ENCODE measurements around the gene KCNMA1. TPM values are rescaled to one million over a fixed set of nuclear protein-coding genes. Genes with fewer than 3 reads are reported as not detected.
"Not testable (repeated sequence)": the region's sequence is repeated elsewhere in the genome, so short reads cannot be mapped to it uniquely, and the experiment has no call there.

Gene KCNMA1
- total and polyA plus RNA-seq, 5 experiments from 2014 or later = not detected

GRCh38 chr10:77673515-77674140 is 36.0 kb upstream of the KCNMA1 start:
- H3K9me3 Mint-ChIP-seq = no peaks in the 10 kb centered on the region
- no peak overlapping the region for H3K4me3 Mint-ChIP-seq
- DNase-seq = no peak
- no peaks in the 10 kb centered on the region for H3K36me3 Mint-ChIP-seq
- peaks cover 20 to 61% (median 26%) of the 10 kb centered on the region in 5 donors for H3K27me3 Mint-ChIP-seq
- H3K27ac Mint-ChIP-seq = no peak overlapping the region
- POLR2A ChIA-PET = no interaction called here
- no peak for ATAC-seq
- peaks cover 0 to 5% (median 2%) of the 10 kb centered on the region in 4 donors for H3K4me1 Mint-ChIP-seq

- Mint-ChIP-seq H3K27ac (no peak overlapping the region), H3K4me1 (peaks cover 0 to 5% (median 2%) of the 10 kb centered on the region in 4 donors), H3K27me3 (peaks cover 21 to 59% (median 28%) of the 10 kb centered on the region in 5 donors), H3K36me3 (no peaks in the 10 kb centered on the region), H3K9me3 (no peaks in the 10 kb centered on the region), H3K4me3 (no peak overlapping the region)
- POLR2A ChIA-PET = no interaction called here
- no peak for DNase-seq
- ATAC-seq = no peak
These were observed 35.5 kb upstream of the KCNMA1 start for GRCh38 chr10:77673101-77673500.

GRCh38 chr10:77671594-77672252 is 34.1 kb upstream of the KCNMA1 start:
- H3K27me3 Mint-ChIP-seq = peaks cover 21 to 53% (median 37%) of the 10 kb centered on the region in 5 donors
- POLR2A ChIA-PET = no interaction called here

DNA sequence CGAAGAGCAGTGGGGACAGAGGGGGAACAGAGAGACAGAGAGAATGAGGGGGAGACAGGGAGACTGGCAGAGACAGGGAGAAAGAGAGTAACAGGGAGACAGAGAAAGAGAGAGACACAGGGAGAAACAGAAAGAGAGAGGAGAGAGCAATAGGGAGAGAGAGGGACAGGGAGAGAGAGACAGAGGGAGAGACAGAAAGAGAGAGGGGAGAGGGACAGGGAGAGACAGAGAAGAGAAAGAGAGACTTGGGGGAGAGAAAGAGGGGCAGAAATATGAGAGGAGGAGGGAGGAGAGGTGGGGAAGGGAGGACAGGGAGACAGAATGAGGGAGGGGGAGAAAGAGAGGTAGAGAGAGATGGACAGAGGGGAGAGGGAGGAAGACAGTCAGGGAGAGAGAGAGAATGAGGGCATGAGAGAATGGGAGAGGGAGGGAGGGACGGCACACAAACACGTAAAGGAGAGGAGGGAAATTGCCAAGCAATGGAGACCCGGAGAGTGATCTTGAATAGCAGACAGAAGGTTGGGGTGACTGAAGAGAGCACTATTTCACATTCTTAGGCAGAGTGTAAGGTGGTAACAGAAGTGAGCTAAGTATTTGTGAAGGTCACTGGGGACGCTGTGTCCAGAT is 33.3 kb upstream of the KCNMA1 start:
- no peak overlapping the region for H3K27ac Mint-ChIP-seq
- no peak for ATAC-seq

More at GRCh38 chr10:77671594-77672252, 34.1 kb upstream of the KCNMA1 start:
- ATAC-seq = no peak
- H3K4me1 Mint-ChIP-seq = peaks cover 0 to 5% (median 2%) of the 10 kb centered on the region in 4 donors
- DNase-seq = no peak
- no peak overlapping the region for H3K4me3 Mint-ChIP-seq
- no peaks in the 10 kb centered on the region for H3K9me3 Mint-ChIP-seq
- H3K36me3 Mint-ChIP-seq = no peaks in the 10 kb centered on the region
- H3K27ac Mint-ChIP-seq = no peak overlapping the region

GRCh38 chr10:77669892-77670291 is 32.3 kb upstream of the KCNMA1 start:
- Mint-ChIP-seq H3K9me3 (no peaks in the 10 kb centered on the region), H3K27ac (peak overlapping the region in 1 of 10 donors; percentile 85), H3K36me3 (no peaks in the 10 kb centered on the region), H3K4me3 (no peak overlapping the region), H3K27me3 (peaks cover 24 to 56% (median 42%) of the 10 kb centered on the region in 5 donors), H3K4me1 (peaks cover 0 to 5% (median 2%) of the 10 kb centered on the region in 4 donors)
- ATAC-seq (no peak), DNase-seq (no peak)
- POLR2A ChIA-PET = no interaction called here

More for the DNA sequence above, 33.3 kb upstream of the KCNMA1 start:
- POLR2A ChIA-PET = no interaction called here
- Mint-ChIP-seq H3K4me1 (peaks cover 0 to 5% (median 2%) of the 10 kb centered on the region in 4 donors), H3K36me3 (no peaks in the 10 kb centered on the region), H3K4me3 (no peak overlapping the region), H3K27me3 (peaks cover 21 to 56% (median 41%) of the 10 kb centered on the region in 5 donors), H3K9me3 (no peaks in the 10 kb centered on the region)
- no peak for DNase-seq

DNA sequence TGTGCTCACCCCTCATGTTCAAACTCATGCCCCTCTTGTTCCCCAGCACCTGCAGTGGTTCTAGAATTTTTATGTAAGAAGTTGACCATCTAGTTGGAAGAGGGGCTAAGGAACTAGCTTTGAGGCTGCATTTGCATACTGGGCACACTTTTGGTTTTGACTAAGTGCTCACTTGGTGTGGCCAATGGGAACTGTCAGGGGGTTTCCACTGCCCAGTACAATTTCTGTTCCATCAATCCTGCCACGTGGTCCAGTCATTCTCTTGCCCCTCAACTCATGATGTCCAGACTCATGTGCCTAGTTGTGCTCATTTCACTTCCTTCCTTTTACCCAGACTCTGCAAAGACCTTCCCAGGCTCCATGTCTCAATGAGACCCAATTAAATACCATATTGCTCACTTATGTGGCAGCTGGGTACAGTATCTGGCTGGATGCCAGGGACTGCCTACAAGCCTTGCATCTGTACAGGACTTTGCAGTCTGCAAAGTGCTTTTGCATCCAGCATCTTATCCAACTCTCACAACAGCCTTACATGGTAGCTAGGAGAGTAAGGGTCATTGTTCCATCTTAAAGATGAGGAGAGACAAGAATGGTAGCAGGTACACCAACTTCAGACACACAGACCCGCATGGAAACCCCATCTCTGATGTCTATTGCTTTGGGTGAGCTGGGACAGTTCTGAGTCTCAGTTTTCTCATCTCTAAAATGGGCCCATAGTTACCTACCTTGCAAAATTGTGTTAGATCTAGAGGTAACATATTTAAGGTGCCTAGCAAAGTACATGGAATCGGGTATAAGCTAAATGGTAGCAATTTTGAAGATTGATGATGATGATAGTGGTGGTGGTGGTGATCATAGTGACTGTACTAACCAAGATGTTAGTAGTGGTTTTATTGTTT is 30.1 kb upstream of the KCNMA1 start:
- no peak overlapping the region for H3K4me3 Mint-ChIP-seq
- ATAC-seq (no peak), DNase-seq (no peak)
- no peaks in the 10 kb centered on the region for H3K36me3 Mint-ChIP-seq
- no peak overlapping the region for H3K27ac Mint-ChIP-seq
- H3K27me3 Mint-ChIP-seq = peaks cover 26 to 60% (median 50%) of the 10 kb centered on the region in 5 donors
- POLR2A ChIA-PET = no interaction called here
- H3K4me1 Mint-ChIP-seq = peaks cover 0 to 3% (median 0%) of the 10 kb centered on the region in 4 donors
- no peaks in the 10 kb centered on the region for H3K9me3 Mint-ChIP-seq

GRCh38 chr10:77666821-77667220 is 29.2 kb upstream of the KCNMA1 start:
- Mint-ChIP-seq H3K27ac (no peak overlapping the region), H3K4me3 (no peak overlapping the region), H3K36me3 (no peaks in the 10 kb centered on the region), H3K27me3 (peaks cover 25 to 58% (median 47%) of the 10 kb centered on the region in 5 donors), H3K9me3 (no peaks in the 10 kb centered on the region), H3K4me1 (peaks cover 0 to 3% (median 0%) of the 10 kb centered on the region in 4 donors)
- no peak for DNase-seq
- POLR2A ChIA-PET = no interaction called here
- no peak for ATAC-seq

- peaks cover 0 to 2% (median 0%) of the 10 kb centered on the region in 3 donors for H3K36me3 Mint-ChIP-seq
These were observed 27.1 kb upstream of the KCNMA1 start for GRCh38 chr10:77664696-77665095.

DNA sequence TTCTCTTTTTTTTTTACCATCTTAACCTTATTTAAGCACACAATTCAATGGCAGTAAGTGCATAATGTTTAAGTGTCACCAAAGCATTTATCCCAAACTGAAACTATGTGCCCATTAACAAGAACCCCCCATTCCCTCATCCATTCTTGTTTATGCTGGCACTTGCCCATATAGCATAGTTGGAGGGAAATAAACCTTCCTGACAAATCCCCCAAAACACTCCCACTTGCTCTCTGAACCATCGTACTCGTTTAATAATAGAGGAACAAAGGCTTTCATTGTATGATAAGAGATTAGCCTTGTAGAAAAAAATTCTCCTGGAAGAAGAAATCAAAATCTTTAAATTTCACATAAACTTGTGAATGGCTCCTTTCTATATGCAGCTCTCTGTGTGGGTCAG is 26.4 kb upstream of the KCNMA1 start:
- no peaks in the 10 kb centered on the region for H3K4me1 Mint-ChIP-seq
- H3K27me3 Mint-ChIP-seq = peaks cover 13 to 40% (median 34%) of the 10 kb centered on the region in 5 donors
- no peak overlapping the region for H3K4me3 Mint-ChIP-seq
- POLR2A ChIA-PET = no interaction called here
- DNase-seq (no peak), ATAC-seq (no peak)
- no peak overlapping the region for H3K27ac Mint-ChIP-seq
- H3K9me3 Mint-ChIP-seq = peaks cover 0 to 10% (median 5%) of the 10 kb centered on the region in 9 donors
- H3K36me3 Mint-ChIP-seq = peaks cover 0 to 9% (median 0%) of the 10 kb centered on the region in 3 donors

More at GRCh38 chr10:77664696-77665095, 27.1 kb upstream of the KCNMA1 start:
- POLR2A ChIA-PET = no interaction called here
- Mint-ChIP-seq H3K4me3 (no peak overlapping the region), H3K27ac (no peak overlapping the region), H3K9me3 (peaks cover 0 to 3% (median 0%) of the 10 kb centered on the region in 9 donors), H3K27me3 (peaks cover 17 to 45% (median 38%) of the 10 kb centered on the region in 5 donors), H3K4me1 (no peaks in the 10 kb centered on the region)
- ATAC-seq (no peak), DNase-seq (no peak)

- no peak overlapping the region for H3K27ac Mint-ChIP-seq
- H3K27me3 Mint-ChIP-seq = peaks cover 8 to 41% (median 23%) of the 10 kb centered on the region in 5 donors
- DNase-seq (no peak), ATAC-seq (no peak)
- no peak overlapping the region for H3K4me3 Mint-ChIP-seq
- H3K4me1 Mint-ChIP-seq = no peaks in the 10 kb centered on the region
- POLR2A ChIA-PET = no interaction called here
- peaks cover 0 to 25% (median 9%) of the 10 kb centered on the region in 9 donors for H3K9me3 Mint-ChIP-seq
- H3K36me3 Mint-ChIP-seq = peaks cover 0 to 14% (median 0%) of the 10 kb centered on the region in 3 donors
These were observed 24.1 kb upstream of the KCNMA1 start for GRCh38 chr10:77661674-77662073.

- Mint-ChIP-seq H3K4me3 (no peak overlapping the region), H3K4me1 (no peaks in the 10 kb centered on the region), H3K9me3 (peaks cover 0 to 25% (median 9%) of the 10 kb centered on the region in 9 donors)
These were observed 23.5 kb upstream of the KCNMA1 start for GRCh38 chr10:77661100-77661499.

GRCh38 chr10:77659046-77659670 is 21.6 kb upstream of the KCNMA1 start:
- H3K4me1 Mint-ChIP-seq, H3K27ac Mint-ChIP-seq, H3K4me3 Mint-ChIP-seq, DNase-seq, ATAC-seq, POLR2A ChIA-PET: not testable (repeated sequence)
- Mint-ChIP-seq H3K27me3 (peaks cover 8 to 42% (median 21%) of the 10 kb centered on the region in 5 donors), H3K36me3 (peaks cover 0 to 14% (median 0%) of the 10 kb centered on the region in 3 donors), H3K9me3 (peaks cover 0 to 25% (median 9%) of the 10 kb centered on the region in 9 donors)

More at GRCh38 chr10:77661100-77661499, 23.5 kb upstream of the KCNMA1 start:
- ATAC-seq (no peak), DNase-seq (no peak)
- Mint-ChIP-seq H3K36me3 (peaks cover 0 to 14% (median 0%) of the 10 kb centered on the region in 3 donors), H3K27ac (no peak overlapping the region), H3K27me3 (peaks cover 10 to 46% (median 27%) of the 10 kb centered on the region in 5 donors)
- POLR2A ChIA-PET = no interaction called here

Data from naive thymus-derived CD8-positive, alpha-beta T cell (primary cell).